ENCODE measurements around the gene COL19A1. TPM values are rescaled to one million over a fixed set of nuclear protein-coding genes. Genes with fewer than 3 reads are reported as not detected.

COL19A1 gene
- total RNA-seq, 1 donor from 2014 or later: under 0.01 TPM

- TF ChIP-seq CTCF (conservative IDR thresholded peaks at IDR 0.05; ENCODE audit: low read depth, low read length): no peak
- DNase-seq (ENCODE audit: low read depth): no peak
- H3K4me3 ChIP-seq (ENCODE audit: low read depth, low read length): no peak overlapping the region
Measured at GRCh38 chr6:70145178-70145577, 278.8 kb downstream of the COL19A1 start.

- TF ChIP-seq CTCF (conservative IDR thresholded peaks at IDR 0.05; ENCODE audit: low read depth, low read length): no peak
- H3K4me3 ChIP-seq (ENCODE audit: low read depth, low read length): no peak overlapping the region
- no peak for DNase-seq (ENCODE audit: low read depth)
Measured at GRCh38 chr6:70149209-70149788, 282.9 kb downstream of the COL19A1 start.

GRCh38 chr6:70150521-70150920 lies 284.2 kb downstream of the COL19A1 start:
- no peak for TF ChIP-seq CTCF (conservative IDR thresholded peaks at IDR 0.05; ENCODE audit: low read depth, low read length)
- no peak overlapping the region for H3K4me3 ChIP-seq (ENCODE audit: low read depth, low read length)
- no peak for DNase-seq (ENCODE audit: low read depth)

- no peak overlapping the region for H3K4me3 ChIP-seq (ENCODE audit: low read depth, low read length)
- TF ChIP-seq CTCF (conservative IDR thresholded peaks at IDR 0.05; ENCODE audit: low read depth, low read length): no peak
- DNase-seq (ENCODE audit: low read depth): no peak
Measured at GRCh38 chr6:70151616-70152015, 285.3 kb downstream of the COL19A1 start.

GRCh38 chr6:70152786-70153185 lies 286.4 kb downstream of the COL19A1 start:
- TF ChIP-seq CTCF (conservative IDR thresholded peaks at IDR 0.05; ENCODE audit: low read depth, low read length): no peak
- no peak overlapping the region for H3K4me3 ChIP-seq (ENCODE audit: low read depth, low read length)
- DNase-seq (ENCODE audit: low read depth): no peak

GRCh38 chr6:70157086-70157485 lies 290.7 kb downstream of the COL19A1 start:
- no peak for DNase-seq (ENCODE audit: low read depth)
- H3K4me3 ChIP-seq (ENCODE audit: low read depth, low read length): no peak overlapping the region
- TF ChIP-seq CTCF (conservative IDR thresholded peaks at IDR 0.05; ENCODE audit: low read depth, low read length): no peak

- DNase-seq (ENCODE audit: low read depth): no peak
- no peak overlapping the region for H3K4me3 ChIP-seq (ENCODE audit: low read depth, low read length)
- TF ChIP-seq CTCF (conservative IDR thresholded peaks at IDR 0.05; ENCODE audit: low read depth, low read length): no peak
Measured at GRCh38 chr6:70160276-70160675, 293.9 kb downstream of the COL19A1 start.
